Activated CD4-positive, alpha-beta T cell treated with anti-CD3 and anti-CD28 coated beads, Interleukin-2, amount 50 U/mL, for 1 hour (primary cell): Measurements from ENCODE around the gene ITGB3BP.
A peak's percentile ranks its signal among the peaks of the same experiment; 100 is the strongest.
"Not testable (repeated sequence)": the region's sequence is repeated elsewhere in the genome, so short reads cannot be mapped to it uniquely, and the experiment has no call there.

Experiments
- DNase-seq: peaks from one replicate; pipeline ENCODE4 v3.0.0-alpha.2; 2020

The ITGB3BP gene

GRCh38 chr1:63522891-63523728 lies at the start of gene ITGB3BP, which contains the start of gene EFCAB7:
Gene ITGB3BP, minus strand, starts transcription at chr1:63523225. Its CDS starts 92 bp downstream, at chr1:63523133.
Gene EFCAB7, plus strand, starts transcription at chr1:63523525. Its CDS starts 2,048 bp downstream, at chr1:63525573.
- DNase-seq, result peak; percentile 76

GRCh38 chr1:63572686-63573085 lies 49.7 kb upstream of the ITGB3BP start:
- DNase-seq, result not testable (repeated sequence)

GRCh38 chr1:63569640-63570316 lies 46.8 kb upstream of the ITGB3BP start:
- DNase-seq, result no peak

GRCh38 chr1:63569068-63569467 lies 46.0 kb upstream of the ITGB3BP start:
- no peak for DNase-seq

GRCh38 chr1:63563745-63564144 lies 40.7 kb upstream of the ITGB3BP start:
- no peak for DNase-seq

- no peak for DNase-seq
These were observed 36.3 kb upstream of the ITGB3BP start for GRCh38 chr1:63559357-63559756.

- peak; percentile 3 for DNase-seq
These were observed 34.5 kb upstream of the ITGB3BP start for GRCh38 chr1:63557365-63557987.

- no peak for DNase-seq
These were observed 32.5 kb upstream of the ITGB3BP start for GRCh38 chr1:63555480-63555879.

GRCh38 chr1:63548877-63549276 lies 25.9 kb upstream of the ITGB3BP start:
- no peak for DNase-seq

GRCh38 chr1:63548303-63548702 lies 25.3 kb upstream of the ITGB3BP start:
- DNase-seq, result no peak

- DNase-seq, result no peak
These were observed 24.7 kb upstream of the ITGB3BP start for GRCh38 chr1:63547621-63548294.

- no peak for DNase-seq
These were observed 22.8 kb upstream of the ITGB3BP start for GRCh38 chr1:63545780-63546179.

- DNase-seq, result no peak
These were observed 14.9 kb upstream of the ITGB3BP start for GRCh38 chr1:63537940-63538339.

GRCh38 chr1:63537006-63537405 lies 14.0 kb upstream of the ITGB3BP start:
- DNase-seq, result no peak

GRCh38 chr1:63534406-63534805 lies 11.4 kb upstream of the ITGB3BP start:
- no peak for DNase-seq

GRCh38 chr1:63533931-63534330 lies 10.9 kb upstream of the ITGB3BP start:
- DNase-seq, result no peak

- DNase-seq, result no peak
These were observed 9.7 kb upstream of the ITGB3BP start for GRCh38 chr1:63532727-63533126.

- DNase-seq, result no peak
These were observed 1.2 kb upstream of the ITGB3BP start for GRCh38 chr1:63524201-63524600.

- no peak for DNase-seq
These were observed 713 bp upstream of the ITGB3BP start for GRCh38 chr1:63523738-63524137.

- no peak for DNase-seq
These were observed 6.4 kb downstream of the ITGB3BP start for GRCh38 chr1:63516629-63517028.

- DNase-seq, result no peak
These were observed 10.4 kb downstream of the ITGB3BP start for GRCh38 chr1:63512584-63512983.

- DNase-seq, result no peak
These were observed 13.3 kb downstream of the ITGB3BP start for GRCh38 chr1:63509718-63510117.

GRCh38 chr1:63506782-63507181 lies 16.2 kb downstream of the ITGB3BP start:
- no peak for DNase-seq
